H9 (cell line): Measurements from ENCODE around the gene DDX39A. TPM values are rescaled to one million over a fixed set of nuclear protein-coding genes. Genes with fewer than 3 reads are reported as not detected.
A peak's percentile ranks its signal among the peaks of the same experiment; 100 is the strongest.

Experiments used
- DNase-seq: peaks from one replicate; pipeline ENCODE4 v3.0.0-alpha.2; 2017
- H2AFZ ChIP-seq: one replicate; pipeline ENCODE4 v1.6.1; 2013; ENCODE audit warnings: mild to moderate bottlenecking, low read length, control low read depth, moderate library complexity
- H2AK5ac ChIP-seq: 2 replicates; pipeline ENCODE4 v1.6.1; 2013; ENCODE audit warnings: low read length, control low read depth, mixed read lengths; ENCODE audit not compliant: insufficient read length
- H2BK120ac ChIP-seq: one replicate; pipeline ENCODE4 v1.6.1; 2013; ENCODE audit warnings: low read depth, mild to moderate bottlenecking, low read length, control low read depth, inconsistent platforms; ENCODE audit not compliant: poor library complexity, severe bottlenecking
- H2BK12ac ChIP-seq: 2 replicates; pipeline ENCODE4 v1.6.1; 2013; ENCODE audit warnings: low read length, control low read depth, mixed read lengths, low read depth; ENCODE audit not compliant: insufficient read length
- H2BK15ac ChIP-seq: 2 replicates; pipeline ENCODE4 v1.6.1; 2013; ENCODE audit warnings: low read depth, low read length, control low read depth
- H2BK20ac ChIP-seq: one replicate; pipeline ENCODE4 v1.6.1; 2013; ENCODE audit warnings: low read depth, mild to moderate bottlenecking, low read length, control low read depth, inconsistent platforms; ENCODE audit not compliant: poor library complexity, severe bottlenecking
- H2BK5ac ChIP-seq: 2 replicates; pipeline ENCODE4 v1.6.1; 2013; ENCODE audit warnings: low read length, control low read depth, mixed read lengths; ENCODE audit not compliant: insufficient read length
- H3K14ac ChIP-seq: 2 replicates; pipeline ENCODE4 v1.6.1; 2013; ENCODE audit warnings: low read length, control low read depth; ENCODE audit not compliant: insufficient read depth
- H3K18ac ChIP-seq: 2 replicates; pipeline ENCODE4 v1.6.1; 2013; ENCODE audit warnings: low read depth, mild to moderate bottlenecking, mixed read lengths, low read length, control low read depth; ENCODE audit not compliant: insufficient read length
- H3K23ac ChIP-seq: 2 replicates; pipeline ENCODE4 v1.6.1; 2013; ENCODE audit warnings: low read length, control low read depth, mixed read lengths, low read depth; ENCODE audit not compliant: insufficient read length
- H3K23me2 ChIP-seq: 2 replicates; pipeline ENCODE4 v1.6.1; 2013; ENCODE audit warnings: low read depth, mild to moderate bottlenecking, mixed read lengths, low read length, control low read depth; ENCODE audit not compliant: insufficient read length, poor library complexity, severe bottlenecking
- H3K27ac ChIP-seq: 2 replicates; pipeline ENCODE4 v1.5.1; 2013; ENCODE audit warnings: low read length, control low read depth, mixed read lengths, low read depth; ENCODE audit not compliant: insufficient read length
- H3K27me3 ChIP-seq: 2 replicates; pipeline ENCODE4 v1.6.1; 2013; ENCODE audit warnings: low read length, control low read depth, inconsistent platforms; ENCODE audit not compliant: insufficient read depth
- H3K4ac ChIP-seq: 2 replicates; pipeline ENCODE4 v1.6.1; 2013; ENCODE audit warnings: low read depth, mild to moderate bottlenecking, control low read depth, inconsistent platforms, low read length, moderate library complexity
- H3K4me1 ChIP-seq: 2 replicates; pipeline ENCODE4 v1.6.1; 2013; ENCODE audit warnings: low read length, control low read depth, inconsistent platforms; ENCODE audit not compliant: insufficient read depth
- H3K4me2 ChIP-seq: 2 replicates; pipeline ENCODE4 v1.6.1; 2013; ENCODE audit warnings: low read length, control low read depth, mixed read lengths; ENCODE audit not compliant: insufficient read length, insufficient read depth
- H3K56ac ChIP-seq: 2 replicates; pipeline ENCODE4 v1.6.1; 2013; ENCODE audit warnings: low read depth, mild to moderate bottlenecking, mixed read lengths, low read length, control low read depth; ENCODE audit not compliant: insufficient read length
- H3K79me1 ChIP-seq: 2 replicates; pipeline ENCODE4 v1.6.1; 2013; ENCODE audit warnings: low read depth, mild to moderate bottlenecking, moderate library complexity, low read length, control low read depth, inconsistent platforms; ENCODE audit not compliant: insufficient read depth, poor library complexity, severe bottlenecking
- H3K79me2 ChIP-seq: 2 replicates; pipeline ENCODE4 v1.6.1; 2013; ENCODE audit warnings: low read length, control low read depth, inconsistent platforms; ENCODE audit not compliant: insufficient read depth
- H3K9ac ChIP-seq: 2 replicates; pipeline ENCODE4 v1.6.1; 2013; ENCODE audit warnings: low read length, control low read depth, mixed read lengths; ENCODE audit not compliant: insufficient read length; ENCODE audit errors: extremely low read depth
- H3K9me3 ChIP-seq: one replicate; pipeline ENCODE4 v1.6.1; 2013; ENCODE audit warnings: low read depth, low read length, inconsistent platforms; ENCODE audit not compliant: control insufficient read depth
- H3T11ph ChIP-seq: one replicate; pipeline ENCODE4 v1.6.1; 2013; ENCODE audit warnings: mild to moderate bottlenecking, low read length, control low read depth, inconsistent platforms
- H4K20me1 ChIP-seq: one replicate; pipeline ENCODE4 v1.6.1; 2013; ENCODE audit not compliant: control insufficient read depth, insufficient read length, insufficient read depth
- H4K5ac ChIP-seq: 2 replicates; pipeline ENCODE4 v1.6.1; 2013; ENCODE audit warnings: low read depth, mild to moderate bottlenecking, mixed read lengths, low read length, control low read depth; ENCODE audit not compliant: insufficient read length
- H4K8ac ChIP-seq: replicated peaks from 2 replicates; pipeline ENCODE4 v1.6.1; 2013; ENCODE audit warnings: low read length, control low read depth, mixed read lengths, low read depth; ENCODE audit not compliant: insufficient read length
- H4K91ac ChIP-seq: 2 replicates; pipeline ENCODE4 v1.6.1; 2013; ENCODE audit warnings: low read depth, mild to moderate bottlenecking, moderate library complexity, mixed read lengths, low read length, control low read depth; ENCODE audit not compliant: insufficient read length
- H3K27ac Mint-ChIP-seq, 3 experiments: 2 replicates in 2 of 3; 3 replicates in 1 of 3; pipeline ENCODE4 v1.8.0; 2020 to 2021; ENCODE audit warnings: mixed read lengths in 3 of 3, mild to moderate bottlenecking in 1 of 3, moderate library complexity in 1 of 3
- H3K27me3 Mint-ChIP-seq: 2 replicates; pipeline ENCODE4 v1.8.0; 2021; ENCODE audit warnings: low read depth, mild to moderate bottlenecking, moderate library complexity, mixed read lengths
- H3K36me3 Mint-ChIP-seq, 3 experiments: 2 replicates in 2 of 3; 3 replicates in 1 of 3; pipeline ENCODE4 v1.8.0; 2020 to 2021; ENCODE audit warnings: low read depth in 3 of 3, mixed read lengths in 3 of 3; ENCODE audit not compliant: insufficient read depth in 1 of 3
- H3K4me1 Mint-ChIP-seq, 2 experiments: 2 replicates each; pipeline ENCODE4 v1.8.0; 2020; ENCODE audit warnings: mixed read lengths in 2 of 2
- H3K4me3 Mint-ChIP-seq, 2 experiments: 2 replicates in 1 of 2; 3 replicates in 1 of 2; pipeline ENCODE4 v1.8.0; 2020 to 2021; ENCODE audit warnings: mild to moderate bottlenecking in 2 of 2, mixed read lengths in 2 of 2, moderate library complexity in 1 of 2
- H3K9me3 Mint-ChIP-seq, 2 experiments: 2 replicates in 1 of 2; 3 replicates in 1 of 2; pipeline ENCODE4 v1.8.0; 2020; ENCODE audit warnings: mild to moderate bottlenecking in 2 of 2, mixed read lengths in 2 of 2, moderate library complexity in 1 of 2
- CTCF ChIP-seq: fragments of 200-600 bp; sonication (generic); conservative IDR thresholded peaks from 3 replicates; pipeline ENCODE4 v1.8.0; 2021; ENCODE audit warnings: antibody characterized with exemption, mild to moderate bottlenecking
- WGBS: extraction: QIAGEN DNeasy Blood & Tissue Kit; methylation state at CpG from one replicate; pipeline ENCODE4 v1.1.7; 2013; ENCODE audit warnings: missing lambda C conversion rate, low lambda C conversion rate, mixed read lengths; ENCODE audit not compliant: insufficient read length; ENCODE audit errors: extremely low coverage; 5-methylcytosine and 5-hydroxymethylcytosine counted together
- total RNA-seq: library from RNA; stranded (reverse); gene quantifications from 2 replicates; pipeline ENCODE4 v1.2.1, GENCODE V29; 2021

The DDX39A gene
- total RNA-seq, 1 experiment from 2014 or later, result 137 TPM

GRCh38 chr19:14414926-14415690 lies 4.0 kb downstream of the DDX39A start:
- no CpG with 5 or more reads among the region's 8 CpGs for WGBS

More at GRCh38 chr19:14414926-14415690, 4.0 kb downstream of the DDX39A start:
- Histone ChIP-seq H4K20me1 (no peaks in the 10 kb centered on the region), H3T11ph (no peak overlapping the region), H2AFZ (no peak overlapping the region), H2BK20ac (no peak overlapping the region), H3K9me3 (no peaks in the 10 kb centered on the region), H3K18ac (no peak overlapping the region), H3K4ac (no peak overlapping the region), H4K8ac (no peak overlapping the region), H3K4me2 (no peak overlapping the region), H3K9ac (no peak overlapping the region), H2BK5ac (no peak overlapping the region), H3K23ac (no peak overlapping the region), H3K56ac (no peak overlapping the region), H3K23me2 (peaks cover 3% of the 10 kb centered on the region), H3K4me1 (no peaks in the 10 kb centered on the region), H2BK120ac (no peak overlapping the region), H3K27me3 (no peaks in the 10 kb centered on the region), H4K5ac (no peak overlapping the region), H3K27ac (no peak overlapping the region), H2BK12ac (no peak overlapping the region), H2AK5ac (no peak overlapping the region), H3K14ac (no peak overlapping the region), H3K79me1 (peaks cover 8% of the 10 kb centered on the region), H3K79me2 (peaks cover 43% of the 10 kb centered on the region), H4K91ac (no peak overlapping the region), H2BK15ac (no peak overlapping the region)
- no peaks in the 10 kb centered on the region for H3K27me3 Mint-ChIP-seq
- no peak for TF ChIP-seq CTCF
- H3K27ac Mint-ChIP-seq, result peak overlapping the region; percentile 9 to 23 (median 9); a peak in 3 of 7 replicates
- peak overlapping the region in 1 of 2 experiments; percentile 68; a peak in 4 of 5 replicates for H3K4me3 Mint-ChIP-seq
- no peak for DNase-seq
- H3K9me3 Mint-ChIP-seq, result no peaks in the 10 kb centered on the region
- H3K4me1 Mint-ChIP-seq, result peaks cover 27 to 39% of the 10 kb centered on the region in 2 experiments
- H3K36me3 Mint-ChIP-seq, result peaks cover 36 to 58% (median 58%) of the 10 kb centered on the region in 3 experiments
